Activated CD4-positive, CD25-positive, alpha-beta regulatory T cell treated with anti-CD3 and anti-CD28 coated beads, Interleukin-2, amount 50 U/mL, for 72 hours (primary cell): ENCODE measurements around the gene CHCHD6.

Source experiments
- DNase-seq: peaks from one replicate; pipeline ENCODE4 v3.0.0; 2021

CHCHD6 gene

DNA sequence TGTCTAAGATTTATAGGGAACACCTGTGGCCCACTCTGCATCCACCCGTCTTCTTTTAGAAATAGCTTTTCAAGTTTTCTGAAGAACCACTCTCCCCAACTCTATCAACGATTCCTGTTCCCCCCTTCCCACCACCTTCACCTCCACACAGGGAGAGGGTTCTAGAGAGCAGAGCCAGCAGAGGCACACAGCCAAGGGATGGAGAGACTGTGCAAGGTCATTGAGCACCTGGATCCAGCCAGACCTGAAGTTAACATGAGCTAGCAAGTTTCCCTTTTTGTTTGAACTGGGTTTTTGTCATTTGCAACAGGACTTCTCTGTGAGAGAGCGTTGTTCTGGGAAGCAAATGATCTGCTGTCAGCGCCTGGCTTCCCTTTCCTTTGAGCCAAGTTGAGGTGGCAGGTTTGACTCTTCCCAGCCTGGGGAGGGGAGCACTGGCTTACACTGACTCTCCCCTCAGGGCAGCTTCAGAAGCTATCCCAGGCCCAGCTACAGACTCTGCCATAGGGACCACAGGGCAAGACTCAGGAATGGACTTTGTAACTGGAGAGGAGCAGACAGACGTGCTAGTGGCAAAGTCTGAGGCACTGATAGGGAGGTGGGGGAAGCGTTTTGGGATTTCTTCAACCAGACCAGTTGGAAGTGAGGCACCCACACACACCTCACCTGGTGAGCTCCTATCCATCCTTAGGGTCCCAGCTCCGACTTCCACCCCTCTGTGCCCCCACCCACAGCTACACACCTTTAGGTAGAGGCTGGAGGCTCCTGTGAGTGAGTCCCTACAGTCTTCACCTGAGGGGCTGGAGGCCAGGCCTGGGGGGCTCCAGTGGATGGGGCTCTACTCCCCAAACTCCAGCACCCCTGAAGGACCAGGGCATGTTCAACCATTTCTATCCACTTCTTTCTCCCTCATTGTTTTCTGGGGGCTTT, 259.5 kb downstream of the CHCHD6 start:
- DNase-seq, result no peak

DNA sequence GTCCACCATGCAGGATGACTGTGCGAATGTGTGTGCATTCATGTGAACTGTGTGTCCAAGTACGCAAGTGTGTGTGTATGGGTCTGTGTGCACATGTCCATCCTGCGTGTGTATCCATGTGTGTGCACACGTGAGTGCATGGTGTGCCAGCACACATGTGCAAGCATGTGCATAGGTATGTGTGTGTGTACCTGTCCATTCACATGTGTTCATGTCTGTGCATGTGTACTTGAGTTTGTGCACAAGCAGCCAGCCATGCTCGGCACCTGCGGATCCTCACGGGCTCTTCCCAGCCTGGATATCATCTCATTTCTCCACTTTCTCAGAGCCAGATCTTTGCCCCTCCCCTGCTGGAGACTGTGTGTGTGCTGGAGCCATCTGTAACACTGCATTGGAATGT, 260.2 kb downstream of the CHCHD6 start:
- DNase-seq, result no peak

DNA sequence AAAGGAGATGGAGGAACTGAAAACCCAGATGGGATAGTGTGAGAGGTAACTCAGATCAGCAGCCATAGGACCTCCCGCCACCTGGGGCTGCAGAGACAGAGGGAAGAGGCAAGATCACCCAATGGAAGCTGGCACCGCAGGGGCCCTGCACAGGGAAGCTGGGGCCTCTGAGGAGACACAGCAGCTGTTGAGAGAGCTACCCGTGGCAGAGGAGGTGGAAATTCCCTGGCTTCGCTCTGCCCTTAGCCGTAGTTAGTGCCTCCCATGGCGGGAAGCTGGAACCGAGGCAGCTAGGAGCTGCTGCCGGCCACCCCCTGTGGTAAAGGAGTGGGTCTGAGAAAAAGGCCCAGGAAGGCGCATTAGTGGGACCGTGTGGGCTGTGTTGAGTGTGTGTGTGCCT, 260.9 kb downstream of the CHCHD6 start:
- no peak for DNase-seq

DNA sequence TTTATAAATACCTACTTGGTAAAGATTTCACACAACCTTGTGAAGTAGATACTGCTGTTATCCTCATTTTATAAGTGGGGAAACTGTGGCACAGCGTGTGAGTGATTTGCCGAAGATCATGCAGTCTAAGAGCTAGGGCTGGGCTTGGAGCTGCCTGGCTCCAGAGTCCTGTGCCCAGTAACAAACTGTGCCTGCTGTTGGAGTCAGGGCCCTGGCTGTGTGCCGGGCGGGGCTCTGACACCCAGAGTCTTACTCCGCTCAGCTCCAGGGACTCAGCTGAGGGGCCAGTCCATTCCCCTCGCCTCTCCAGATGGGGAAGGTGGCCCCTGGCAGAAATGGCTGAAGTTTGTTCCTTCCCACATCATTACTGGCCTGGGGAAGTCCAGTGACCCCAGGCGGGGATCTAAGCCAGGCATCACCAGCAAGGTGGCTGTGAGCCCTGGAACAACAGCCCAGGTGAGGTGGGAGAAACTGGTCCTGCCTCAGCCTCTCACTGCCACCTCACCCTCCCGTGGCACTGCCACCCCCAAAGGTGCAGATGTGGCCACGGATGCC, 261.6 kb downstream of the CHCHD6 start:
- DNase-seq, result no peak

DNA sequence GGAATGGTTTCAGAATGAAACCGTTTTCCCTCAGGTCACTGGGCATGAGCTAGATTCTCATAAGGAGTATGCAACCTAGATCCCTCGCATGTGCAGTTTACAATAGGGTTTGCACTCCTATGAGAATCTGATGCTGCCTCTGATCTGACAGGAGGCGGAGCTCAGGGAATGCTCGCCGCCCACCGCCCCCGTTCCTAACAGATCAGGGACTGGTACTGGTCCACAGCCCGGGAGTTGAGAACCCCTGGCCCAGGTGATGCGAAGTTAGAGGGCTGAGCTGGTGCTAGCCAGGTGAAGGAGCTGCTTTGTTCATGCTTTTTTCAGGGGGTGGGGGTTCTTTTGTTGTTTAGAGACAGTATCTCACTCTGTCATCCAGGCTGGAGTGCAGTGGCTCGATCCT, 263.3 kb downstream of the CHCHD6 start:
- DNase-seq, result no peak

DNA sequence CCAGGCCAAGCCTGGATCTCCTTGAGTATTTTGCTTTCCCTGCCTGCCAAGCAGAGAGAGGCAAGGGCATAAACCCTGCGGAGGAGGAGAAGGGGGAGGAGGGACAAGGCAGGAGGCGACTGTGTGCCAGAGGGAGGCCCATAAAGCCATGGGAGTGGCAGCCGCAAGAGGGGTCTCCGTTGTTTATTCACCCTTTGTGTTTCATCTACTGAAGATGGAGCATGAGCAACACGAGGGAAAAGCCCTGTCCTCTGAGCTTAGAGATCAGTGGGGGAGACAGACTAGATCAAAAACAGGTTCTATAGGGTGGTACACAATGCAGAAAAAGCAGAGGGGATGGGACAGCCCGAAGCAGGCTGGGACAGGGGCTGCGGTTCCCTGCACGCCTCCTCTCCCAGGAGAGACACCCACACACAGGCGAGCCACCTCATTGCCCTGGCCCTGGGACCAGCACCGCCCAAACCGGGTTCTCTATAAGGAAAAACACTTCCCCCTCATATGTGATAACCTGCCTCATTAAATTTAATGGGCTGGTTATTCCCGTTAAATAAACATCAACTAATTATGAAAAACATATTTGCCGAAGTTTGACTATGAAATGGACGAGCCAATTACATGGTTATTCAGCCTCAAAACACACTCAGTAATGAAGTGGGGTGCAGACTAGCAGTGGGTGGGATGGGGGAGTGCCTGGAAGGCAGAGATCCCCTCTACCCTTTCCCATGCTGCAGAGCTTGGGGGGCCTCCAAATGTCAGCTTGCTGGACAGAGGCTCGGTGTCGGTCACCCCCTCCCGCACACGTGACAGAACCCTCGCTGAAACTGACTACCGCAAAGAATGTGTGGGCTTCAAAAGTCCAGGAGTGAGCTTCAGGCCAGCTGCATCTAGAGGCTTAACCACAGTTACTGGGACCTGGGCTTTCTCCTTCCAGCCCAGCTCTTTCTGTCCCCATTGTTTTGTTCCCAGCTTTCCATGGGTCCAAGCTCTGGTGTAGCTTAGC, 264.7 kb downstream of the CHCHD6 start:
- no peak for DNase-seq

DNA sequence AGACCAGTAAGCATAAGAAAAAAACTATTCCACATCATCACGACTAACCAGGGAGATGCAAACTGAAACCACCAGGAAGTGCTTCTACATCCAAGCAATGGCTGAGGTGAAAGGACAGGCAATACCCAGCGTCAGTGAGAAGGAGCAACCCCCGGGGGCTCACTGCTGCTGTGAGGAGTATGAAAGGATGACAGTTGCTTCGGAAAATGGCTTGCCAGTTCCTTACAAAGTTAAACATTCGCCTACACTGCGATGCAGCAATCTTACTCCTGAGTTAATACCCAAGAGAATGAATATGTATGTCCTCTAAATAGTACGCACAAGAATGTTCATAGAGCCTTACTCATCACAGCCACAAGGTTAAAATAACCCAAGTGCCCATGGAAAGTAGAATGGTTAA, 265.5 kb downstream of the CHCHD6 start:
- DNase-seq, result no peak

DNA sequence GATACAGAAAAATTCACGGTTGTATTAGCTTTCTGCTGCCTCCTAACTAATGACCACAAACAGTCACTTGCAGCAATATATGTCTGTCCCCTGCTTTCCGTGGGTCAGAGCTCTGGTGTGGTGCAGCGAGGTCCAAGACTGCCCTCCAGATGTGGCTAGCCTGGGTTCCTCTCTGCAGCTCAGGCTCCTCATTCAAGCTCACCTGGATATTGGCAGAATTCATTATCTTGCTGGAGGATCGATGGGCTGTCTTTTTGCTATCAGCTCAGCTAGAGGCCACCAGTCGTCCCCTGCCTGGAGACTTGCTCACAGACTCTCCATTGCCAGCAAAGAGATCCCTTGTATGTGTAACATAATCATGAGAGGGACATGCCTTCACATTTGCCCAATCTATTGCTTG, 266.1 kb downstream of the CHCHD6 start:
- no peak for DNase-seq

DNA sequence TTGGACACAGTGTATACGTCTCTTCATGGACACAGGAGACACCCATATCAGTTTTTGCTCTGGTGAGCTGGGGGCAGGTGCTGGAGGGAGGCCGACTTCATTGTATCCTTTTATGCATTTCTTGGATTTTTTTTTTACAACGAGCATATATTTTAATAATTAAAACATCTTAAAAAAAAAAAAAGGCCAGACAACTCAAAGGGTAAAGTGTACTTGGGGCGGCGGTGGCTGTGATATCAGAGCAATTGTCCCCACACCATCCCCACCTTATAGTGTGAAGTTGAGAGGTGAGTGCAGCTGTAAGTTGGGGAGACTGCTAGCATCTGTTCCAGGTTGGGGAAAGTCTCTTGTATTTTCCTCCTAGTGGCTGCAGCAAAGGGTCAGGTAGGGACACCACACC, 266.9 kb downstream of the CHCHD6 start:
- DNase-seq, result no peak

DNA sequence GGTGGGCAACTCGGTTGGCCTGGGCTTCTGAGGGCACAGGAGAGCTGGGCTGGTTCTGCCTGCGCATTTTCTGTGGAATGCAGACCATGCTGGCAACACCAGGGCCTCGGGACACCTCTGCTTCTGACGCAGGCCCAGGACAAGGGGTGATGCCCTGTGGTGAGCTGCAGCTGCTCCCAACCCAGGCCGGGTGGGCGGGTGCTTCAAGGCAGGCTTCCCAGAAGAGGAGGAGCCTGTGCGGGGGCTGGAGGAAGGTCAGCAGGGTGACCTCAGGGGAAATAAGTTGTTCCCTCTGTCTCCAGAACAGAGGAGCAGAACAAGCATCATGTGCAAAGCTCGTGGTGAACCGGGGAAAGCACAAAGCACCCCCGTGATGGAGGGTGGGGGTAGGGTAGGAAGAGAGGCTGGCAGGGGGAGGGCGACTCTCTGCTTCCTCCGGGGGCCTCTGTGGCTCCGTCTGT, 267.9 kb downstream of the CHCHD6 start:
- no peak for DNase-seq

DNA sequence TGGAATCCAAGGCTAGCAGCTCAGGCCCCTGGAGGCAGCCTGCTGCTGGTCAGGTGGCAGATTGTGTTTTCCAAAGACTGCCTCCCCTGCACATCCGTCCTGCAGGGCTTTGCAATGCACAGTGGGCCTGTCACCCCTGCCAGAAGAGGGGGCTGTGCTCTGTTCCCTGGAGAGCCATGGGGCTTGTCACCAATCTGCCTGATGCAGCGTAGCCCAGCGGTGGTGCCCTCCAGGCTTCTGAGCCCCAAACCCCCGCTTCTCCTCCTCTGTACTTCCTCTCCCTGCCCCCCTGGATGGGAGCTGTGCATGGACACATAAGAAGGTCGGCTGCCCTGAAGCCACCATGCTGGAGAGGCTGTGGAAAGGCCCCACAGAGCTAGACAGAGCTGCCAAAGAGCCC, 268.8 kb downstream of the CHCHD6 start:
- DNase-seq, result no peak

DNA sequence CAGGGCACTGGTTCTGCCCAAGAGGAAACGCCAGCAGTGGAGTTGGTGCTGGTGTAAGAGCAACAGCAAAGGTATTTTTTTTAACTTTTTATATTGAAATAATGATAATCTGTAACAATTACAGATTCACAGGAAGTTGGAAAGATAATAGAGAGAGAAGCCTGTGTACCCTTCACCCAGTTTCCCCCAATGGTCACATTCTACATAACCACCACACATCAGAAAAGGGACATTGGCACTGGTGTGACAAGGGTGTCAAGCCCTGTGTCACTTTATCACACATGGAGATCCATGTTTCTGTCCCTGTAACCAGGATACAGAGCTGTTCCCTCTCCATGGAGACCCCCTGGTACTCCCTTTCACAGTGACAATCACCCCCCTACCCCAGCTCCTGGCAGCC, 269.8 kb downstream of the CHCHD6 start:
- no peak for DNase-seq

DNA sequence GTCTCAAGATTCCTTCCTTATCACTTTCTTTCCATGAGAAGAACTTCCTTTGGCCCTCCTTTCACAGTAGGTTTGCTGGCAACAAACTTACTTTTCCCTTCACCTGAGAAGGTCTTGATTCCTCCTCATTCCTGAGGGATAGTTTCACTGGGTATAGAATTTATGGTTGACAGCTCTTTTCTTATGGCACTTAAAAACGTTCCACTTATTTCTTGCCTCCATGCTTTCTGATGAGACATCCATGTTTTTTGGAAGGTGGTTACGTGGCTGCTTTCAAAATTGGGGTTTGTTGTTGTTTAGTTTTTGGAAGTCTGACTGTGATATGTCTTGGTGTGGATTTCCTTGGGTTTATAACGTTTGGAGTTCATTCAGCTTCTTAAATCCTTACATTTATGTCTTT, 270.7 kb downstream of the CHCHD6 start:
- DNase-seq, result no peak

DNA sequence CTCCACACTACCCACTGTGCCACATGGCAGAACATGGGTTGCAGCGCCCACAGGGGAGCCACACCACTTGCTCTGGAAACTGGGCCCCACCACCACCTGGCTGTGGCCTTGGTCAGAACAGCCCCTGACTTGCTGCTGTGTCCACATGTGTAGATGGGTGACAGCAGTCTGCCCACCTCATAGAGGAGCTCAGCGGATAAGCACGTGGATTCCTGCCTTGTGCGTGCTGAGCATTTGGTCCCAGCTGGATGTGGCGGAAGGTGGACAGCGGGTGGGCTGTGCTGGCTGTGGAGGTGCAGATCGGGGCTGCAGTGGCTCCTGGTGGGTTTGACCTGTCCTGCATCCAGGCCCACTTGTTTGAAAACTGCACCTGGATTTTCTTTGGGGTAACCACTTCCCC, 272.9 kb downstream of the CHCHD6 start:
- DNase-seq, result no peak

DNA sequence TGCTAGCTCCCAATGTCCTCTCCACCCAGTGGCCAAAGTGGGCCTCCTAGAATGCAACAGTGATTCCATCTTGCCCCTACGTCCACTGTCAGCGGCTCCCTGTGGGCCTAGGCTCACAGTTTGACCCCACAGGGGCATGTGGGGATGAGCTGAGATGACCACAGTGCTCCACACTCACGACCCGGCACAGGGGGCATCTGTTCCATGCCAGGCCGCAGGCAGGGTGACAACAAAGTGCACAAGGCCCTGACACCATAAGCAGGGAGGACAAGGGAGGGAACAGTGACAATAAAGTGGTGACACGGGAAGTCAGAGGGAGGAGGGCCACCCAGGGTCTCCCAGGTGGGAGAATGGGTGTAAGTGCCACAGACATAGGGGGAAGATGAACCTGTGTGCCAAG, 273.8 kb downstream of the CHCHD6 start:
- DNase-seq, result no peak

DNA sequence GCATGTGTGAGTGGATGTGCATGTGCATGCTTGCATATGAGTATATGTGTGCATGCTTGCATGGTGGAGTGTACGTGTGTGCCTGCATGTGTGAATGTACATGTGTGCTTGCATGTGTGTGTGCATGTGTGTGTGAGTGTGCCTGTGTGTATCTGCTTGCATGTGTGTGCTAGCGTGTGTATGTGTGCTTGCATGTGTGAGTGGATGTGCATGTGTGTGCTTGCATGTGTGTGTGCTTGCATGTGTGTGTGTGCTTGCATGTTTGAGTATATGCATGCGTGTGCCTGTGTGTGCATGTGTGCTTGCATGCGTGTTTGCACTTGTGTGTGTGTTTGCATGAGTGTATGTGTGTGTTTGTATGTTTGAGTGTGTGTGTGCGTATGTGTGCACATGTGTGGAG, 274.3 kb downstream of the CHCHD6 start:
- no peak for DNase-seq

DNA sequence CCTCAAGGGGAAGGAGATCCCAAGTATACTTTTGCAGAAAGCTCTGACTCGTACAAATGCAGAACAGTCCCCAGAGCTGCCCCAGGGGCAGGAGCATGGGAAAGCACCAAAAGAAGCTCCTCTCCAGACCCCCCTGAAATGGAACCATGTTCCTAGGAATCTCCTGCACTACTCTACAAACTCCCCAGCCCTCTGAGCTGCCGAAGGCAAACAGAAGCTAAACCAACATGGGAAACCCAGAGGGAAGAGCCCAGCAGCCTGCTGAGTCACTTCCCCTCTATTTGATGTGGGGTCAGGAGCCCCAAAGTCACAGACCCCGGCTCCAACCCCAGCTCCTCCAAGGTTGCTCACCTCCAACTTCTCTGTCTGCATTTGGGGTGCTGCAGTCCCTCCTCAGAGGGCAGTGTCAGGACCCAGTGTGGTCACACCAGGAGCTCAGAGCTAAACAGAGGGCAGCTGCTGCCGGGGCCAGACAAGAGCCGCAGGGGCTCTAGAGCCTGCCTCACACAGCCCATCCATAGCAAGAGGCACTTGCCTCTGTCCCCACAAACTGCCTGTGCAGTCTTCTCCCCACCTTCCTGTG, 275.1 kb downstream of the CHCHD6 start:
- no peak for DNase-seq

DNA sequence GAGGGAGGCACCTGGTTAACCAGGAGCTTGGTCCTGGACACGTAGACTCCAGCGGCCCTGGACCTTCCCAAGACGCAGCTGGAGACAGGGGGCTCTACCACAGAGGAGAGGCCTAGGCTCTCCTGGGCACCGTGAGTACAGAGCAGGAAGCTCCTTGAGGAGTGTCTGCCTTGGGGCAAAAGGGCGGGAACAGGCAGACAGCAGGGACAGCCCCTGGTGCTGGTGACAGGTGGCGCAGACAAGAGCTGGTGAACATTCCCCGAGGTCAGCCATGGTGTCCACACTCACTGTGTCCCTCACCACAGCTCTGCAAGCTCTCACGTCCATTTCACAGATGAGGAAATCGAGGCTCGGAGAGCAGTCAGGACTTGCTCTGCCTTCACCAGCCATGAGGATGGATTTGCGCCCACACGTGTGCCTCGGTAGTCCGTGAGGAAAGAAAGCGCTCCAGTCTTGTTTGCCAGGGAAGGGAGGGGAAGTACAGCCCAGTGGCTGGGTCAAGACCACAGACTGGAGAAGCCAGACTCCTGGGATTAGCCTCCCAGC, 276.3 kb downstream of the CHCHD6 start:
- DNase-seq, result no peak

DNA sequence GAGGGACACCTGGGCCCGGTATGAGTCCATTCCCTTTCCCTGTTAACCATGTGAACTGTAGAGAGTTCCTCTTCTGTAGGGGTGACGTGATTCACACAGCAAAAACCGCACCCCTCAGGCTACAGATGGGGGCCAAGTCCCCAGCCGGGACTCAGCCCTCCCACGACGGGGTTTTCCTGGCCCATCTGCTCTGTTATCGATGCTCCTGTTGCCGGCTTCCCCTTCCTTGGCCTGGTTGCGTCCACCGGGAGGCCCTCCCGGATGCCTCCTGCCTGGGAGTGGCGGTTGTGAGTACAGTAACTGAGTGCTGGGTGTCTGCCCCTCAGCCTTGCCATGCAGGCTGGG, 278.1 kb downstream of the CHCHD6 start:
- no peak for DNase-seq

DNA sequence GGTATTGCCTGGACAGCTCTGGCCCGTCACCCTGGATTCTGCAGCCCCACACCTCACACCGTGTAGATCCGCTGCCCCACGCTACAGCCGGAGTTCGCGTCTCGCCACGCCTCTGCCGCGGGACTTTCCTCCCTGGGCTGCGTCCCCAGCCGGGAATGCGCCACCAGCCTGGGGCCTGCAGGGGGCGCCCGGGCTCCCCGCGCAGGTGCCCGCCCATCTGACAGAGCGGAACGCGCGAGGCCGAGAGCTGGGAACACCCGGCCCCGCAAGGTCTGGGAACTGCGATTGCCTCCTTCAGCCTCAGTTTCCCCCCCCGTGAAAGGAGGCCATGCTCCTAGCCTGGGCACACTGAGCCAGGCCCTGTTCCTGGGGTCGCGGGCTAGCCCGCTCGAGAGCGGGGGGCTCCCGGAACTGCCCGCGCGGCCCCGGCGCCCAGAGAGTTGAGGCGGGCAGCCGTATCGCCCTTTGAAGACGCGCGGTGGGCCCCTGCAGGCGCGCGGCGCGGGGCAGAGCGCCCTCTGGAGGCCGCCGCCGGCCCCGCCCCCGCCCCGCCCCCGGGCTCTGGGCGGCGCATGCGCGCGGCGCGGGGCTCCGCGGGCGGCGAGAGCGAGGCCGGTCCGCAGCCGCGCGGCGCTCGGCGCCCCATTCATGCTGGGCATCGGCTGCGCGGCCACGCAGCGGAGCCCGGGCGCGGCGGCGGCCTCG, 278.6 kb downstream of the CHCHD6 start, which contains the start of gene PLXNA1:
Gene PLXNA1, plus strand, starts transcription at position 645 of the 705 bp plus-strand sequence. CDS start 5,479 bp downstream, outside the sequence.
- DNase-seq, result peak; percentile 87

DNA sequence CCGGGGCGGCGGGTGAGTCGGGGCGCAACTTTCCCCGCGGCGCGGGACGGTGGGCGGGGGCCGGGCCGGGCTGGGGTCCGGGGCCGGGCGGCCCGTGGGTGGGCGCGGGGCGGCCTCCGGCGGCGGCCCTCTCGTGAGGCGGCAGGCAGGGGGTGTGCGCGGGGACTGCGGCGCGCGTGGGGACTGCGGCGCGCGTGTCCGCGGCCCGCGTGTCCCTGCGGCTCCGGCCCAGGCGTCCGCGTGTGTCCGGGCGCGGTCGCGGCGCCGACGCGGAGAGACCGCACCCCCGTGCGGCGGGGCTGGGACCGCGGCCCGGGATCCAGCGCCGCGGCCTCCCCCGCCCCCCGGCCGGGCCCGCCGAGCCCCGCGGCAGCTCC, 279.2 kb downstream of the CHCHD6 start:
- no peak for DNase-seq
